ENCODE data around the gene ABAT.

Gene ABAT

GRCh38 chr16:8674413-8675022 lies at the start of gene ABAT:
Gene ABAT (plus strand): TSS chr16:8674617. CDS start chr16:8735740, 61,123 bp downstream.
- DNase-seq (ENCODE audit: low read depth in 3 of 3) = peak; percentile 70 to 78 (median 77)

DNA sequence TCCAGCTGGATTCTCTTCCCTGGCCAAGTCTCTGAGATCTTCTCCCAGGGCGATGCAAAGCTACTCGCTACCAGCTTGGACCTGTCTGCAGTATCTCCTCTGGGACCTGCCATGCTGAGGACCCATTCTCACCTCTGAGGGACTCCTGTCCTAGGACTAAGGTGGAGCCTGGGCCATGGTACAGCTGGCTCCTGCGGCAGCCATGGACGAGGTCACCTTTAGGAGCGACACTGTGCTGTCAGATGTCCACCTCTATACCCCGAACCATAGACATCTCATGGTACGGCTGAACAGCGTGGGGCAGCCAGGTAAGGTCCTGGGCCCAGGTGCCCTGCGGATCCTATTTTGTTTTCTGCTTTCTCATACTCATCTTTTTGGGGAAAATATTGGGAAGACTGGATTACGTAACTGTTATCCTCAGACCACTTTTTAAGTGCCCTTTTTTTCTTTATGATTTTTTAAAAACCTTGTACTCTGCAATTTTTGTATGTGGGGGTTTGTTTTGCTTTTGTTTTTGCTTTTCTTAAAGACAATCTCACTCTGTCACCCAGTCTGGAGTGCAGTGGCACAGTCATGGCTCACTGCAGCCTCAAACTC lies 48.8 kb upstream of the ABAT start:
- DNase-seq (ENCODE audit: low read depth in 3 of 3) = no peak

DNA sequence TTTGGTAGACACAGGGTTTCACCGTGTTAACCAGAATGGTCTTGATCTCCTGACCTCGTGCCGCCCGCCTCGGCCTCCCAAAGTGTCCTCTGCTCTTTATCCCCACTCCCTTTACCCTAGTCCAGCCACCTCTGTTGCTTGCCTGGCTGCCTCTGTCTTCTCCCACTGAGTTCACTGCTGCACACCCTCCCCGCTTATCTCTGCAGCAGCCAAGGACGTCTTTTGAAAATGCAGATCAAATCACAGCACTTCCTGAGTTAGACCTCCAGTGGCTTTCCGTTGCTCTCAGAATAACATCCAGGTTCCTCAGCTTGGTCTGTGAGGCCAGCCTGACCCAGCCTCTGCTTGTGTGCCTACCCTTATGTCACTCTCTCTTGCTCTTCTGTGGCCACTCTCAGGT lies 47.5 kb upstream of the ABAT start:
- no peak for DNase-seq (ENCODE audit: low read depth in 3 of 3)

- no peak for DNase-seq (ENCODE audit: low read depth in 3 of 3)
Measured at GRCh38 chr16:8627456-8627855, 47.0 kb upstream of the ABAT start.

DNA sequence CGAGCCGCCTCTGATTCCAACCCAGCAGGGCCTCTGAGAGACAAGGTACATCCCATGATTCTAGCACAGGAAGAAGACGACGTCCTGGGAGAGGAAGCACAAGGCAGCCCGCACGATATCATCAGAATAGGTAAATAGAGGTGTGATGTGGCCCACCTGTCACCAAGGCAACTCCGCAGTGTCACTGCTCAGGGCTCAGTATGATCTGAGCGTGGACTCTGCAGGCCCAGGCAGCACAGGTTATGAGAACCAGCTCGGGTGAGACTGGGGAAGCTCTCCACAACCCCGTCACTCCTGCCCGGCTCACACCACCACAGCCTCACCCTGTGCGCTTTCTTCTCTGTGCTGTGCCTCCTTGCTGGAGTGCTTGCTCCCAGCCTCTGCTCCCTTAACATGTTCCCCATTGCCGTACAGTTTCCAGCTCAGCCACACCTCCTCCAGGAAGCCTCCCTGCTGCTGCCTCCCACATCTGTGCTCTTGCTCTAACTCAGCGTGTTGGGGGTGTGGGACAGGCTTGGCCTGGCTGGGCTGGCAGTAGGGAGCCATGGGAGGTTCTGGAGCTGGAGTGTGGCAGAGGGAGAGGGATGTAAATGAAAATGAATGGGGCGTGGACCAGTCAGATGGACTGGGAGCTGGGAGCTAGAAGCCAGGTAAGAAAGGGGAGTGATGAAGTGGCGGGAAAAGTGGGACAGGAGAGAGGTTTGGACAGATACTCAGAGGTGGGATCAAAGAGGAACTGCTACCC lies 45.3 kb upstream of the ABAT start:
- DNase-seq (ENCODE audit: low read depth in 3 of 3) = no peak

DNA sequence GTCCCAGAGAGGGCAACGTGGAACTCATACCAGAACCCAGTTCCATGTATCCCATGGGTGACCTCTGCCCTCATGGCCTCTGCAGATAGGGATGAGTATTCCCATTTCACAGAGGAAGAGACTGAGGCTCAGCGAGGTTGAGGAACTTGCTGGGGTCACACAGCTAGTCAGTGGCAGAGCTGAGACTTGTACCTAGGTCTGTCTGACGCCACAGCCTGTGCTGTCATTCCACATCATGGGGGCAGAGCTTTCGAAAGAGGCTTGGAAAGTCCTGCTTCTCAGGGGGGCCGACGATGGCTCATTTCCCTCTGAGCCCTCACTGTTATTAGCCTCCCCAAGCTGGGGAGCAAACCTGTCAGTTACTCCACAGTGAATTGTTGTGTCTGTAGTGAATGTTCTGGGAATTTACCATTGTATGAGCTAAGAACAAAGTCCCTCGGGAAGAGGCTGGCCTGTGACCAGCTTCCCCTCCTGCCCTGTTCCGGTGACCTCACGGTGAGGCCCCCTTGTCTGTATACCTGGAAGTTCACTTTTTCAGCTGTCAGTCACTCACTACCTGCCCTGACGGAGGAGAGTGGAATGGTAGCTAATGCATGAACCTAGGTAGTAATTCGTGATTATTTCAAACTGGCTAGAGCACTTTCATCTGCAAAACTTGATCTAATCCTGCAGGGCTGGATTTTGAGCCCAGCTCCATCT lies 44.0 kb upstream of the ABAT start:
- no peak for DNase-seq (ENCODE audit: low read depth in 3 of 3)

DNA sequence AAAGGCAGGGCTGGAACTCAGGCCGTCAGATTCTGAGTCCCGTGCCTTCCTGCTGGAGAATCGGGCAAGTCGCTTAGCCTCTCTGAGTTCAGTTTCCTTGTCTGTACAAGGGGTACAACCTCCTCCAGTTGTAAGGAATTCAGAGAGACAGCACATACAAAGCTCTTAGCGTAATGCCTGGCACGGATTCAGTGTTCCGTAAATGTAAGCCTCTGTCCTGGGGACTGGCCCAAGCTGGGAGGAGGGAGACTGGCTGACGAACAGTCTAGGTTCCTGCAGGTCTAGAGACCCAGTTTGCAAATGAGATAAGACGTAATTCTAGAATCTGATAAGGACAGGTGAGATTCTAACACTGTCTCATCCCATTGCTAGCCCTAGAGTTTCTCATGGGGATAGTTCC lies 43.0 kb upstream of the ABAT start:
- DNase-seq (ENCODE audit: low read depth in 3 of 3) = no peak

DNA sequence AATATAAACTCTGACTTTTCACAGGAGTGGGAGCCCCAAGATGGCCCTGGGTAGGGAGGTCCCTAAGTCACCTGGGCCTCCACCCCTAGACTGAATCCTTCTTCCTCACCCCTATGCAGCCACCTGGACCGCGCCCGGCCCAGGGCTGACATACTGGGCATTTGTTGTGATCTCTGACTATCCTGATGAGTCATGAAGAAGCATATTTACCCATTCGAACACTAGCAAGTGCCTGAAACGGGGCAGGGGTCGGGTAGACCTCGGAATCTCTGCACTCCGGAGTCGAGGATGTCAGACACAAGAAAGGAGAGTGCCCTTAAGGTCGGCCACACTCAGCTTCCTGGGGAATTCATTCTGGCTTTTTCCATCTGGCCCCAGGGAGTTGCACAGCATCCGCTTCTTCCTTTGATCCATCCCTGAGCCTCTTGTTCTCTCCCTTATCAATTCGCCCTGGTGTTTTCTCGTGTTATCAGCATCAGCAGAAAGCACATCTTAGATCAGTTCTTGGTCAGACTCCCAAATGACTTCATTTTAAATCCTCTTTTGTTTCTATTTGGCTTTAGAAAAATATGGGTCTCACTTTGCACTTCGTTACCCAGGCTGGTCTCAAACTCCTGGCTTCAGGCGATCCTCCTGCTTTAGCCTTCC lies 42.5 kb upstream of the ABAT start:
- no peak for DNase-seq (ENCODE audit: low read depth in 3 of 3)

GRCh38 chr16:8632675-8633182 lies 41.7 kb upstream of the ABAT start:
- DNase-seq (ENCODE audit: low read depth in 3 of 3) = no peak

GRCh38 chr16:8634991-8635736 lies 39.3 kb upstream of the ABAT start:
- no peak for DNase-seq (ENCODE audit: low read depth in 3 of 3)

DNA sequence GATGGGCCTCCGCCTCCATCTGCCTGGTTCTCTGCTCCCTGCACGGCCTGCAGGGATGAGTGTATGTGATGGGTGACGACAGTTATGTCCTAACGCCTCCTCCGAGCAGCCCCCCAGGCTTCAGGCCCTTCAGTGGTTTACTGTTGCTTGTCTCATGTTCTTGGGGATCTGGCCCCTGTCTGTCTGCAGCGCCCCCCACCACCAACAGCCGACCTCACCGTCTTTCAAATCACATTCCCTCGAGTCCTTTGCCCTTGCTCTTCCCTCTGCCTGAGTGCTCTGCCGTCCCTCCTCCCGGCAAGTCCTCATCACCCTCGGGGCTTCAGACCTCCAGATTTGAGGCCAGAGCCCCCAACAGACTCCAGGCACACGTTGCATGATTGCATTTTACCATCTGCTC lies 34.7 kb upstream of the ABAT start:
- DNase-seq (ENCODE audit: low read depth in 3 of 3) = no peak

DNA sequence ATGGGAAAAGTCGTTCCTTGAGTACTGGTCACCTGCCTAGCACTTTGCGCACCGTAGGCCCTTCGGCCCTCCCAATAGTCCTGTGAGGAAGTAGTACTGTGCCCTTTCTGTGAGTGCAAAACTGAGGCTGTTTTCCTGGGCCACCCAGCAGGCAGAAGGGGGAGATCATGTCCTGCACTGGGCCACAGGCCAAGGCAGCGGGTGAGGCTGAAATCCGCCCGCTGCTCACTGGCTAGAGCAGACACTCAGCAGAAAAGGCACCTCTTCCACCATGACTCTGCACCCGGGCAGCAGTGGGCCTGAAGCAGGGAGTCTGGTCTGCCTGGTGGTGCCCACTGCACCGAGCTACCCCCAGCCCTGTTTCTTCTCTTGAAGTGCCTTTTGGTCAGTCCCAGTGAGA lies 32.7 kb upstream of the ABAT start:
- no peak for DNase-seq (ENCODE audit: low read depth in 3 of 3)

- no peak for DNase-seq (ENCODE audit: low read depth in 3 of 3)
Measured at GRCh38 chr16:8642146-8642545, 32.3 kb upstream of the ABAT start.

DNA sequence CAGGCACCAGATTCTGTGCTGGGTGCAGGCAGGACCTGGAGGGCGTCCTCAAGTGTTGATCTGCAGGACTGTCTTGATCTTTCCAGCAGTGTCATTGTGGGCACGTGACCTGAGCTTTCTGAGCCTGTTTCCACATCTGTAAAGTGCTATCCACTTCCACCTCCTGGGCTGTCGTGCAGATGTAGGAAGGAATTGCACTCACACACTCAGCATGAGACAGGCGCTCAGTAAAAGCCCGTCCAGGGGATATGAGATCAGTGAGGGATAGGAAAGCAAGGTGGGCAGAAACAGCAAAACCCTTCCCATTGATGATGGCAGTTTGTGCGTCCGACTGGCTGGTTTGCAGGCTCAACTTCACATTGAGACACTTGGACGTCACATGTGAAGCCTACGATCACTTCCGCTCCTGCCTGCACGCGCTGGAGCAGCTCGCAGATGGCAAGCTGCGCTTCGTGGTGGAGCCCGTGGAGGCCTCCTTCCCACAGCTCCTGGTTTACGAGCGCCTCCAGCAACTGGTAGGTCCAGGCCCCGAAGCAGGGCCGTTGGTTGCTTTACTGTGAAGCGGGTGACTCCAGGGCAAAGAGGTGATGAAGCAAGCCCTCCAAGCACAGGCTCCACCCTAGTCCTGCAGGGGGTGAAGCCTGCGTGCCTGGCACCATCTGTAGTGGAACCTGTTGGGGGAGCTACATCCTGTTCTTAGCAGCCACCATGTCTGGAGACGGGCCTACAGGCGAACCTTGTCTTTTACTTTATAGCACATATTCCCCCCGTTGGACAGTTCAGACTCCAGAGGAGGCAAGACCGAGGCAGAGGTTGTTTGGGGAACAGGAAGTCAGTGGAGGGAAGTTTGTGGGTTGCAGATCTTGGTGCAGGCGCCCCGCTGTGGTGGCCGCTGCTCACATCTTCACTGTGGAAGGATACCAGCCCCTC lies 29.9 kb upstream of the ABAT start:
- DNase-seq (ENCODE audit: low read depth in 3 of 3) = no peak

DNA sequence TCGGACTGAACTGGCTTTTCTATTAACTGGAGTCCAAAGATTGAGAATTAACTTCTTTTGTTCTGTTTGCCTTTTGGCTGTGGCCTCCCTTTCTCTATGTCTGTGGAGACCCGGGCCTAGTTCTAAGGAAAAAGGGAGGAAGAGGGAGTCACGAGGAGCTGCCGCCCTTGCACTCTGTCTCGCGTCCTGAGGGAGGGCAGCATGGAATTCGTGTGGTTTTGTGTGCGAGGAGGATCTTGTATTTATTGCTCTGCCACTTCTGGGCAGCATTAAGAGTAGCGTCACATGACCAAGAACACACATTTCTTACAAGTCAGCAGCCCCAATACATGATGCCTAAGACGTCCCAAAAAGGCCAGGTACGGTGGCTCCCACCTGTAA lies 29.3 kb upstream of the ABAT start:
- no peak for DNase-seq (ENCODE audit: low read depth in 3 of 3)

GRCh38 chr16:8645831-8646230 lies 28.6 kb upstream of the ABAT start:
- no peak for DNase-seq (ENCODE audit: low read depth in 3 of 3)

DNA sequence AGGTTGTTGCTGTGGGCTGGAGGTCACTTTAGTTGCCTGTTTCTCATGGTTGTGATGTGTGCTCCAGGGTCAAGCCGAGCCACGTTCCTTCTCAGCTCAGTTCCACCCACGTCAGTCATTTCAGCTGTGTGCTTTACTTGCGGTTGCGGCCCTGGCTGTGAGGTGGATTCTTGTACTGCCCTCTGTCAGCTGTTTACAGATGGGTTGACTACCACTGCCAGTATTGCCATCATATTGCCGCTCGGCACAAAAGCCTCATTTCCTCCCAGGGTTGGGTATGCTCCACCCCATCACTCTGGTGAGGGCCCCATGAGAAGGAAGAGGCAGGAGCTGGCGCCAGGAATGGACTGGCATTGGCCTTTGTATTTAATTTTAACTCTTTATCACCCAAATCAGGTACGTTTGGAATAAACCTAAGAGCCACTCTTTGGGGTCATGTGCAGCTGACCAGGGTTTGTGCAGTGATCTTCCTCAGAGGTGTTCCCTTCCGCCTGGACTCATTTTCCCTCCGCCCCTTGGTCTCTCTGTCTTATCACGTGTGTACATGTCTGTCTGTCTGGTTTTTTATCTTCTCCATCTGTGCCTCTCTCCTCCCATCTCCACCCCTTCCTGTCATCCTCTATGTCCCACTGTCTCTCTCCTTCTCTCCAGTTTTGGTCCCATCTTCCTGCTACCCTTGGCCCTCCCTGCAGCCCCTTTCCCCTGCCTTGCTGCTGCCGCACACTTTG lies 27.9 kb upstream of the ABAT start:
- no peak for DNase-seq (ENCODE audit: low read depth in 3 of 3)

- no peak for DNase-seq (ENCODE audit: low read depth in 3 of 3)
Measured at GRCh38 chr16:8647721-8648318, 26.6 kb upstream of the ABAT start.

GRCh38 chr16:8648877-8649276 lies 25.5 kb upstream of the ABAT start:
- no peak for DNase-seq (ENCODE audit: low read depth in 3 of 3)

All from stimulated activated CD4-positive, alpha-beta T cell treated with anti-CD3 and anti-CD28 coated beads, TNF-alpha, amount 100 ng/mL, for 48 hours (primary cell).